Stimulated activated CD8-positive, alpha-beta memory T cell treated with anti-CD3 and anti-CD28 coated beads, Interleukin-4, amount 100 ng/mL, for 24 hours (primary cell): ENCODE data around the gene SRP14.
A peak's percentile ranks its signal among the peaks of the same experiment; 100 is the strongest.
"Not testable (repeated sequence)": the region's sequence is repeated elsewhere in the genome, so short reads cannot be mapped to it uniquely, and the experiment has no call there.

ENCODE experiments used
- DNase-seq: peaks from one replicate; pipeline ENCODE4 v3.0.0-alpha.2; 2020; ENCODE audit warnings: low read depth

The SRP14 gene

DNA sequence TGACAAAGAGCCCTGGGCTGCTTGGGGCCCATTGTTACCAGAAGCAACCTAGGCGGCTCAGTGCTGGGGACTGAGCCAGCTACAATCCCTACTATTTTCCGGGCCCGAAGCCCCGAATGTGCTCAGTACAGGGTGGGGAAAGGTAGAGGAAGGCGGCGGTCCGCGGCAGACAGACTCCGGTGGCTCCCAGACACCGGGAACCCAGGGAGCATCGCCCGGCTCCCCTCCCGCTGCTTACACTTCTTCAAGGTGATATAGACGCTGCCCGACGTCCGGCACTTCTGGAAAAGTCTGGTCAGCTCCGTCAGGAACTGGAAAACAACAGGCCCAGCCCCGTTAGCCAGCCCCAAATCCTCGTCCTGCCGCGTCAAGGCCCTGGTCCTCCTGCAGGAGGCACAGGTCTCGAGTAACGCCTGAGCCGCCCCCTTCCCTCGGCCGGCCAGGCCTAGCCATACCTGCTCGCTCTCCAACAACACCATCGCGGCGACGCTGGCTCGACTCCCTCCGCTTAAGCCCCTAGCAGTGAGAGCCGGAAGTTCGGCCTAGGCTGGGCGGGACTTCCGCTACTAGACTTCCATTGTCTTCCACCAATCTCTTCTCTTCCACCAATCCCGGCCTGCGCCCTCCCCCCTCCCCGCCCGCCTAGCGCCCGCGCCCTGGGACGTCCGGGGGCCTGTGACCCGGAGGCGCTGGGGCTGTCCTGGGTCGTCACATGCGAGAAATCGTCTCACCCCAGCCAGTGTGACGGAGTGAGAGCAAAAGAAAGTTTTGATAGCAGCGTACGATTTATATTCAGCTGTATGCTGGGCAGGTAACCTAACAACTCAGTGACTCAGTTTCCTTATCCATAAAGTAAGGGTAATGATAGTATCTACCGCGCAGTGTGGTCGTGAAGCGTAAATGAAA, at the start of gene SRP14:
TSS of gene SRP14 (minus strand) at position 544 of the 906 bp plus-strand sequence. CDS start at position 479, 65 bp downstream.
- peak; percentile 93 for DNase-seq

GRCh38 chr15:40087991-40088928, 49.3 kb upstream of the SRP14 start:
- no peak for DNase-seq

DNA sequence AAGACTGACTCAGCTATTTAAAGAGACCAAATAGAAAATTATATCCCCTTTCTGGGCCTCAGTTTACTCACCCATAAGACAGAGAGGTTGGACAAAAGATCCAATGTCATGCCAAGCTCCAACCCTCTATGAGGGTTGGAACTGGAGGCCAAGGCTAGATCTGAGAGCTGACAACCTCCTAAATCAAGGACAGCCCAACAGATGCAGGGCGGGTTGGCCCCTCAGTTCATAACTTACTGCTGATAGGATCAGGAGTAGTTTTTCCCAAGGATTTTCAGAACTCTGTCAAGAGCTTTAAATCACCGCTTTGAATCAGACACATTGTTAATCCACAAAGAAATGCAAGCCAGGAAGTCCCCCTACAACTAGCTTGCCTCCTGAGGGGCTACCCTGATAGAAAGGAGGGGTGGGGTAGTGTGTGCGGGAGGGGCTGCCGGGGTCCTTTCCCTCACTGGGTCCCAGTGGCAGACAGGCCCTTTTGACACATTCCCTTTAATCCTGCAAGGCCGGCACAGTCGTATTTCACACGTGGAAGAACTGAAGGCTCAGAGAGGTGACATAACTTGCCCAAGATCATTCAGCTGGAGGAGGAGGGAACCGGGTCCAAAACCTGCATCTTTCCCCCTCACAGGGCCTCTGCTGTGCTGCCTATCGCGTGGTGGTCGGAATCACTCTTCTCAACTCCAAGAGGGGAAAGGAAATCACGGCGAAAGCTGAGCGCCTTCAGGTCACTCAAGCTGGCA, 48.3 kb upstream of the SRP14 start:
- no peak for DNase-seq

GRCh38 chr15:40085266-40085665, 46.3 kb upstream of the SRP14 start:
- DNase-seq = no peak

GRCh38 chr15:40084650-40085049, 45.7 kb upstream of the SRP14 start:
- no peak for DNase-seq

GRCh38 chr15:40082195-40082883, 43.4 kb upstream of the SRP14 start:
- no peak for DNase-seq

GRCh38 chr15:40081691-40082194, 42.8 kb upstream of the SRP14 start:
- DNase-seq = no peak

DNA sequence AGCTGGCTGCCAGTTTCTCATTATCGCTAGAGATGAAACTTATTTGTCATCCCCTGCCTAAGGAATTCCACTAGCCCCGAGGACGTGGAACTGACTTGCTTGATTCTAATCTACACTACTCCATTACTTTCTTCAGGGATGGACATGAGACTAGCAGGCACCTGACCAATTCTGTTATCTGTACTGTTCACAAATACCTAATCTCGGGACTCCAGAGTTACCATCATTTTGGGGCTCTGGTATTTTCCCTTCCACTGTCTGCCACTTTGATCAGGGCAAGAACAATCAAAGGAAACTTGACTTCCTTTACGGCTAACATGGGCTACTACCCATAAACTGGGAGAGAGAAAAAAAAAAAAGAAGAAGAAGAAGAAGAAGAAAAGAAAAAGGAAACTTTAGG, 41.9 kb upstream of the SRP14 start:
- no peak for DNase-seq

DNA sequence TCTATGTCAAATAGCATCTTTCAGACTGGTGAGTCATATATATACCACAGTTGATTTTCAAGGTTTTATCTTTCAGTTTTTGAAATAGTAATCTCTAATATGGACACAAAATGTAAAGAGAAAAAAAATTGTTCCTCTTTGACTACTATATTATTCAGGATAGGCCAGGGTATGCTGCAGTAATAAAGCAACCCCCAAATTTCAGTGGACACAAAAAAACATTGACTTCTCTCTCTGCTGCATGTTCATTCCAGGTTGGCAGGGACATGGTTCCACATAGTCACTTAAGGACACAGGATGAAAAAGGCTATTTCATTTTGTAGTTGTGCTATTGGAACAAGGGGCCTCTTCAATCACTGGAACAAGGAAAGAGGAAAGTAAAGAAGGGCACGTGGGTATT, 41.1 kb upstream of the SRP14 start:
- no peak for DNase-seq

DNA sequence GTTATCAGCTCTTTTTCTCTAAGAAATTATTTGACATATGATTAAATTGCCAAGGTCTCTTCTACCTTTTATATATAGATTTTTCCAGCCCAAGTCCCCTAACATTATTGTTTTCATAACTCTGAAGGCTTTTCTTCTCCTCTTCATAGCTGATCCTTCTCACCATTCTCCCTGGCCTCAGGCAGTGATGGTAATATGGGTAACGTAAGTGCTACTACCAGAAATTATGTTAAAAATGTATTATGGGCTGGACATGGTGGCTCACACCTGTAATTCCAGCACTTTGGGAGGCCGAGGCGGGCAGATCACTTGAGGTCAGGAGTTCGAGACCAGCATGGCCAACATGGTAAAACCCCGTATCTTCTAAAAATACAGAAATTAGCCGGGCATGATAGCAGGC, 40.5 kb upstream of the SRP14 start:
- DNase-seq = no peak

- DNase-seq = no peak
Measured at GRCh38 chr15:40075298-40076044, 36.5 kb upstream of the SRP14 start.

DNA sequence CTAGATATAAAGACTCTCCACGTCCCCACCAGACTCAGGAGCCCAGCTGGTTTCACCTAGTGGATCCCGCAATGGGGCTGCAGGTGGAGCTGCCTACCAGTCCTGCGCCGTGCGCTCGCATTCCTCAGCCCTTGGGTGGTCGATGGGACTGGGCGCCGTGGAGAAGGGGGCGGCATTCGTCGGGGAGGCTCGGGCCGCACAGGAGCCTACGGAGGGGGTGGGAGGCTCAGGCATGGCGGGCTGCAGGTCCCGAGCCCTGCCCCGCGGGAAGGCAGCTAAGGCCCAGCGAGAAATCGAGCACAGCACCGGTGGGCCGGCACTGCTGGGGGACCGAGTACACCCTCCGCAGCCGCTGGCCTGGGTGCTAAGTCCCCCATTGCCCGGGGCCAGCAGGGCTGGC, 35.7 kb upstream of the SRP14 start:
- not testable (repeated sequence) for DNase-seq

GRCh38 chr15:40073716-40074490, 34.9 kb upstream of the SRP14 start:
- not testable (repeated sequence) for DNase-seq

- DNase-seq = no peak
Measured at GRCh38 chr15:40072216-40072990, 33.4 kb upstream of the SRP14 start.

DNA sequence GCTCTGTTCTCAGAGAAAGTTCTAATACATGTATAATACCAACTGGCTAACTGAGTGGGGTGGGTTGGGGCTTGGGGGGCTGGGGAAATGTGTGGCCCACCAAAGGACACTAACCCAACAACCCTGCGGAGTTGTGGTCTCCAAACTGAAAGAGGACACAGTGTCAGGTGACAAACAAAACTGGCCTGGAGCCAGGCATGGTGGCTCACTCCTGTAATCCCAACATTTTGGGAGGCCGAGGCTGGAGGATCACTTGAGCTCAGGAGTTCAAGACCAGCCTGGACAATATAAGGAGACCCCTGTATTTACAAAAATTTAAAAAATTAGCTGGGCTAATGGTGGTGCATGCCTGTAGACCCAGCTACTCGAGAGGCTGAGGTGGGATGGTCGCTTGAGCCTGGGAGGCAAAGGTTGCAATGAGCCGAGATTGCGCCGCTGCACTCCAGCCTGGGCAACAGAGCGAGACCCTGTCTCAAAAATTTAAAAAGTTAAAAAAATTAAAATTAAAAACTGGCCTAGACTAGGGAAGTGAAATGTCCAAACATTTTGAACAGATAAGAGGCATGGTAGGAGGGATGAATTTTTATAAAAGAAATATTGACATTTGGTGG, 31.7 kb upstream of the SRP14 start:
- DNase-seq = no peak

GRCh38 chr15:40070166-40070557, 31.2 kb upstream of the SRP14 start:
- no peak for DNase-seq

GRCh38 chr15:40069178-40070165, 30.5 kb upstream of the SRP14 start:
- no peak for DNase-seq
